GM18517 (cell line): ENCODE results near the gene SLC6A18.

Source experiments
- ATAC-seq: cut with Tn5 transposase; IDR thresholded peaks from one replicate; pipeline ENCODE4 v1.9.1; 2021; ENCODE audit warnings: mild to moderate bottlenecking, moderate library complexity; ENCODE audit not compliant: unreplicated experiment

Gene SLC6A18

DNA sequence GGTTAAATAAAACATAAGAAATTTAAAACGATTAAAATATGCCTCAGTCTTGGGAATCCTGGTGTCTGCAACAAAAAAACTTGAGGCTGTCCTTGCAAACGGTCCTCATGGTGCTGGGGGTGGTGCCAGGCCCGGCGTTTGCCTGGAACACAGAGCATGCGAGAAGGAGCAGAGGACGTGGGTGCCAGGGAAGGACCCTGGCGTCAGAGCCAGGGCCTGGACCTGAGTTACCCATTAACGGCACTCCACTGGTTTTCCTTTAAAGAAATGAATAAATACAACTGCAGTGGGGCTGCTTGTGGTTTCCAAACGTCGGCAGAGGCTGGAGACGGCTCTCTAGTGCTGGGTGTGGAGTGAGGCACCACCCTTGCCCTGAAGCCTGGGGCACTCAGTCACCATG is at the start of gene SLC6A18:
TSS of gene SLC6A18 (plus strand) at position 301 of the 400 bp plus-strand sequence. CDS start at position 398, 97 bp downstream.
- no peak for ATAC-seq

DNA sequence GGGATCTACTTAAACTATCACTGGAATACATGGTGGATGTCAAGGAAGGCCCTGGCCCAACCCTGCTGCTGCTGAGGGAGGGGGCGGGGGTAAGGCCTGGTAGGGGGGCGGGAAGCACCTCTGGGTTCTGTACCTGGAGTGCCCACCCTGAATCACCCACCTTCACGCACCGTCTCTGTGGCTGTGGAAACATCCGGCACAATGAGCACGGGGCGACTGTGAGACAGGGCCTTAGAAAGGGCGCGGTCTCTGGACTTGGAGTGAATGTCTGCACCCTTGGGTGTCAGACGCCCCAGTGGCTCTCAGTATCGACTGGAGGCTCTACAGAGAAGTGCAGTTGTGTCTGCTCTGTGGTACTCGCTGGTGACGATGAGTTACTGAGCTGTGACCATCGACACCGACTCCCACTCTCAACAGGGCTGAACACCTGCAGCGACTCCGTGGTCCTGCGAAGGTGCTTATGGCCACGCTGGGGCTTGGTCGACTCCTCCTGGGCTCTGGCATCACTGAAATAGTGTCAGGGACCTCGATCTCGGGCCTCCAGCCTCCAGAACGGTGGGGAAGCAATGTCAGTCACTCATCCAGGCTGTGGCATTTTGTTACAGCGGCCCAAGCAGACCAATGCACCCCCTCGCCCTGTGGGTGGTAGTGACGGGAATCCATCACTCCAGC is 49.2 kb upstream of the SLC6A18 start:
- ATAC-seq, result no peak

GRCh38 chr5:1176473-1177391 is 48.4 kb upstream of the SLC6A18 start:
- ATAC-seq, result no peak

DNA sequence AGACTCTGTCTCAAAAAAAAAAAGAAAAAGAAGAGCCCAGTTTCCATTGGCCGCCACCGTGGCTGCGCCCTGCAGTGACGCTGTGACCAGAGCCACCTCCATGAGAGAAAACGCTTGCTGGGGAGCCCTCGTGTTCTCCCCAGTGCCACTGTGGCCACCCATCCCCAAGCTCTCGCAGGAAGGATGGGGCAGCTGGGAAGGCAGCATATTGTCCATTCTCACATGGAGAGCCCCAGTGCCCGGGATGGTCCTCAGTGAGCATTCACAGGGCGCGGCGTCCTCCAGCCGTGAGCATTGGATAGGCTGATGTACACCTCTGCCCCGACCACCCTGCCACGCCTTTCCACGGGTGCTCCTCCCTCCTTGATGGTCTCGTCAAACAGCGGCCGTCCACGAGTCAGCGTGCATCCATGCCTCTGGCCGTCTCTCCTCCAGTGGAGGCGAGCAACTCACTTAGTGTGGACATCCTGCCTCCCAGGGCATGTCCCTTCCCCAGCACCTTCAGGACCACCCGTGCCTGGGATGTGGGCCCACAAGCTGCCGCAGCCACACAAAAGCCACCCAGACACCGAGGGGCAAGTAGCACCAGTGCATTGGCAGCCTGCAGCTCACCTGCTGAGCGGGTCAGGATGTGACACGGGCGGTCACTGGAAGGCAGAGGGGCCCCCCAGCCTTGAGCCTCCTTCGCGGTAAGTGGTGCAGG is 47.2 kb upstream of the SLC6A18 start:
- ATAC-seq, result no peak

DNA sequence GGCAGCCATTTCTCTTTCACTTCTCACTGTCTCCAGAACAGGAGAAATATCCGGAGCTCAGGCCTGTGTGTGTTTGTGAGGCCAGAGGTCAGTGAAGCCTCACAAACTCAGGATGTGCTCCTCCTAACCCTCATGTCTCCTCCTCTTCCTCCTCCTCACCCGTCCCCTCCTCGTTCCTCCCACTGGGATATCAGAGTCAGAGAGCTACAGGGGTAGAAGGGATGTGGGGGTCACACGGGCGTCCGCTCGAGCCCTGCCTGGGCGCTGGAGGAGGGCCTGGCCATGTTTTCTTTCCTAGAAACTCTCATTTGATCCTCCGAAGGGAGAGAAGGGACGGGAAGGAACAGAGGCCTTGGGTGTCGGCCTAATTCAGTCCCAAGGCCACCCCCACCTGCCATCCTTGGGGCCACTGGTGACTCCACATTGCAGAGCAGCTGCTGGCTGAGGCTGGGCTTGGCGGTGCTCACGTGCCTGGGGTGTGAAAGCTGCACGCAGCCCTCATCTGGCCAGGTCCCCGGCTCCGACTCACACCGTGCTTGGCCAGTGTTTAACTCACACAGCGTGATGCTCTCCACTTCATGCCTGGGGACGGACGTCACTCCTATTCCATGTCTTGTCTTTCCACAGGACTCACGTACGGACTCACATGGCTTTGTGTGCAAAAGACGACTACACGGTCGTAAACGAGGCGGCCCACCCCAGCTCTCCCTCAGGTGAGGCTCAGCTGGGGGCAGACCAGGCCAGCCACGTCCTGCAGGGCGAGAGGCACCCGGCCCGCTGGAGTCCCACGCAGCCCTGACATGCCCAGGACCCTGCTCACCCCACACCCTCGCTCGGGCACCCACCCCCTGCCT is 46.4 kb upstream of the SLC6A18 start:
- no peak for ATAC-seq

DNA sequence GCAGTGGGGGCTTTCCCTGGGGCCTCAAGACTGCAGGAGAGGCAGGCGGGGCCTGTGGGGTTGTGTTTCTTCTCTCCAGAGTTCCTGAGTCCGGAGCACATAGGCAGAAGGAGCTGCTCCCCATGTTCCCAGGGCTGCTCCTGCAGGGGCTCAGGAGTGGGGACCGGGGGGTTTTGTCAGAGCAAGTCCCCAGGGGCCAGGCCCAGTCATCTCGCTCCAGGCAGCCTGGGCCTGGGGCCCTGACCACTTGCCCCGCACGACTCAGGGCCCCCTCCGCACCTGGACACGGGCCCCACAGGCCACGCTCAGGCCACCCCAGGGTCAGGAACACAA is 45.8 kb upstream of the SLC6A18 start:
- ATAC-seq, result no peak

GRCh38 chr5:1180096-1180495 is 45.1 kb upstream of the SLC6A18 start:
- no peak for ATAC-seq

DNA sequence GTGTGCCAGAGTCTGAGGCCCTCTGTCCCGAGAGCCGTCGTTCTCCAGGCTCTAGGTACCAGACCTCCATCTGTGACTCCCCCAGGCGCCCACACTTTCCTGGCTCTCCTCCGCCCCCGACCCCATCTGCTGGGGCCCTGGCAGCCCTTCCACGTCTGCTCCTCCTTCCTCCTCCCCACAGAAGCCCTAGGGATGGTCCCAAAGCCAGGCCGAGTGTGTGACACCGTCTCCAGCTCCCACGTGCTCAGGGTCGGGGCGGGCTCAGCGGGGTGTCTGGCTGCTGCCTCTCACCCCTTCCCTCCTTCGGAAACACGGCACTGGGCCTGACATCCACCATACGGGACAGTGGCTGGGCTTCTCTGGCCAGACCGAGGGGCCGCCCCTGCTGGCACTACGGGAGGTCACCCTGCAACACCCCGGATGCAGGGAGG is 44.3 kb upstream of the SLC6A18 start:
- ATAC-seq, result no peak

- ATAC-seq, result no peak
Observed at GRCh38 chr5:1181451-1182359, 43.5 kb upstream of the SLC6A18 start.

DNA sequence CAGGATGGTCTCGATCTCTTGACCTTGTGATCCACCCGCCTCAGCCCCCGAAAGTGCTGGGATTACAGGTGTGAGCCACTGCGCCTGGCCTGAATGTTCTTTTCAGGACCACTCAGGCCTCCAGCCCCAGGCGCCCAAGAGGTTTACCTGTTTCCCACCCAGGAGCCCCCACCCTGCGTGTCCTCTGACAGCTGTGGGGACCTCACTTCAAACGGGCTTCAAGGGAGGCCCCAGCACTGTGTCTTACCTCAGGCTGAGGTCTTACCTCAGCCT is 42.9 kb upstream of the SLC6A18 start:
- no peak for ATAC-seq

GRCh38 chr5:1182633-1183423 is 42.4 kb upstream of the SLC6A18 start:
- ATAC-seq, result no peak

- ATAC-seq, result no peak
Observed at GRCh38 chr5:1183424-1184162, 41.6 kb upstream of the SLC6A18 start.

- no peak for ATAC-seq
Observed at GRCh38 chr5:1184163-1184470, 41.1 kb upstream of the SLC6A18 start.

DNA sequence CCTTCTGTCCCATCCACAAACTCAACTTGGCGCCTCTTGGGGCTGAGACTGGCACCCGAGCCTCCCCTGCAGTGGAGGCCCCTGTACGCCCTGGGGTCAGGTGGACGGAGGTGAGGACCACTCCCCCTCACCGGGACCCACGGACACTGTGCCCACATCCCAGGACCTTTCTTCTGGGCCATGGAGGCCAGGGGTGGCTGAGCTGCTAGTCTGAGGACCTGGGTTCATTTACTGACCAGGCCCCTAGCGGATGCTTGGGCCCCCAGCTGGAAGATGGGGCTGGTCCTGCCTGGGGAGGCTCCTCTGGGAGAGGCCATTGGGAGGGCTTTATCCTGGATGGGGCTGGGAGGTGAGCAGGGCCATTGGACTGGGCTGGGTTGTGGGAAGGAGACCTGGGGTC is 40.7 kb upstream of the SLC6A18 start:
- ATAC-seq, result no peak

DNA sequence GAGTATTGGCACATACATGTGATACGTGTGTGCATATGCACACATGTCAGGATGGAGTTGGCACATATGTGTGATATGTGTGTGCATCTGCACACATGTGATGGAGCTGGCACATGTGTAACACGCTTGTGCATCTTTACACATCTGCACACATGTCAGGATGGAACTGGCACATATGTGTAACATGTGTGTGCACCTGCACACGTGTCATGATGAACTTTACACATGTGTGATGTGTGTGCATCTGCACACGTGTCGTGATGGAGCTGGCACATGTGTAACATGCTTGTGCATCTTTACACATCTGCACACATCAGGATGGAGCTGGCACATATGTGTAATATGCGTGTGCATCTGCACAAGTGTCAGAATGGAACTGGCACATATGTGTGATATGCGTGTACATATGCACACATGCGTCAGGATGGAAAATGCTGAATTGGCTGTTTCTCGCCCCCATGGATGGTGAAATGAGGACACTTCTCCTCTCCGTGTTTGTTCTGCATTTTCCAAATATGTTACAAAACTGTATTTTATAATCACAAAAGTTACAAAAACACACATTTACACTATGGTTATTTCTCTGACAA is 40.0 kb upstream of the SLC6A18 start:
- no peak for ATAC-seq

- ATAC-seq, result no peak
Observed at GRCh38 chr5:1185629-1186350, 39.4 kb upstream of the SLC6A18 start.

DNA sequence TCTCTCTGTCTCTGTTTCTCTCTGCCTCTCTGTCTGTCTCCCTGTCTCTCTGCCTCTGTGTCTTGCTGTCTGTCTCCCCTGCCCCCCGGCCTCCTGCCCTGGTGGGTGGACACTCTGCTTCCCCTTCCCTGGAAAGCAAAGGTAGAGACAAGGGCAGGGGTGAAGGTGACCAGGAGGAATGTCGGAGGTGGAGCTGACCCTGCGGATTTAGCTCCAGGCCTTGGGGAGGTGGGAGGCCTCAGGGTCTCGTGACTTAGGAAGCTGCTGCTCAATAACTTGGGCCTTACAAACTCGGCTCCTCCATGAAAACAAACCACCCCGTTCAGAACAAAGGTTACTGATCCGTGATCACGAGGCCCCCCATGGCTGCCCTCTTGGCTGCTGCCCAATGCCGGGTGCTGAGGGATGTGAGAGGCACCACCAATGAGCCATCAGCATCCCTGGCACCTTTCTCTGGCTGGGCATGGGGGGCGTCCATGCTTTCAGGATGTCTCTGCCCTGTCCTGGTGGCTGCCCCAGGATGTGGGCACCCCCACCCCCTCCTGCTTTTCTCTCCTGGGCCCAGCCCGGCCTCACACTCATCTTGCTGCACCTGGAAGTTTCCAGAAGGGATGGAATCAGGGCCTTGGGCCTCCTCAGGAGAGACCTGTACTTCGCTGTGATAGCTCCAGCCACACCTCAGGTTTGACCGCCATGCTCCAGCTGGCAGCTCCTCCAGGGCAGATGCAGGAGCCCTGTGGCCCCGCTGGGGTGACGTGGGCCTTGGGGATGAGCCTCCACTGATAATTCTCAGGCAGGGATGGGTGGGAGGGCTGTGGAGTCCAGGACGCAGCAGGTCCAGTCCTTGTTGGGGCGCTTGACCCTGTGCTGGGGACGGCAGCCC is 38.6 kb upstream of the SLC6A18 start:
- ATAC-seq, result no peak
